Thymus (tissue), 11 donors: ENCODE data around the gene CEACAM18. TPM values are rescaled to one million over a fixed set of nuclear protein-coding genes. Genes with fewer than 3 reads are reported as not detected.
A peak's percentile ranks its signal among the peaks of the same experiment; 100 is the strongest.
"Not testable (repeated sequence)": the region's sequence is repeated elsewhere in the genome, so short reads cannot be mapped to it uniquely, and the experiment has no call there.

Experiments
- DNase-seq, 9 donors: peaks; one replicate each; pipeline ENCODE4 v3.0.0-alpha.2; 2013; ENCODE audit warnings: low spot score in 9 of 9, low read depth in 6 of 9, missing footprints in 1 of 9
- H3K27ac ChIP-seq, 2 donors: one replicate each; pipeline ENCODE4 v1.5.1; 2013; ENCODE audit warnings: control low read depth in 1 of 2, low read depth in 1 of 2, low read length in 1 of 2, mild to moderate bottlenecking in 1 of 2, moderate library complexity in 1 of 2
- H3K27me3 ChIP-seq, 2 donors: one replicate each; pipeline ENCODE4 v1.5.1; 2013; ENCODE audit warnings: low read length in 1 of 2; ENCODE audit not compliant: control insufficient read depth in 2 of 2, insufficient read depth in 1 of 2
- H3K36me3 ChIP-seq, 2 donors: one replicate each; pipeline ENCODE4 v1.5.1; 2013; ENCODE audit warnings: low read length in 1 of 2, mild to moderate bottlenecking in 1 of 2, moderate library complexity in 1 of 2; ENCODE audit not compliant: control insufficient read depth in 2 of 2, insufficient read depth in 2 of 2
- H3K4me1 ChIP-seq, 2 donors: one replicate each; pipeline ENCODE4 v1.5.1; 2013; ENCODE audit warnings: low read length in 2 of 2; ENCODE audit not compliant: control insufficient read depth in 2 of 2, insufficient read depth in 2 of 2
- H3K4me3 ChIP-seq, 2 donors: one replicate each; pipeline ENCODE4 v1.5.1; 2013; ENCODE audit warnings: low read length in 2 of 2, control low read depth in 1 of 2, mild to moderate bottlenecking in 1 of 2
- H3K9me3 ChIP-seq, 2 donors: one replicate each; pipeline ENCODE4 v1.5.1; 2013; ENCODE audit warnings: low read length in 1 of 2, mild to moderate bottlenecking in 1 of 2; ENCODE audit not compliant: control insufficient read depth in 2 of 2, insufficient read depth in 1 of 2
- WGBS: extraction: QIAGEN DNeasy Blood & Tissue Kit; methylation state at CpG from one replicate; pipeline ENCODE4 v1.1.7; 2013; 5-methylcytosine and 5-hydroxymethylcytosine counted together
- polyA plus RNA-seq: library from polyadenylated mRNA; stranded (reverse); fragments of 200-250 nt; gene quantifications from one replicate; pipeline ENCODE4 v1.2.3, GENCODE V29; 2013
- total RNA-seq: library from RNA; stranded (reverse); fragments of 120-200 nt; gene quantifications from one replicate; pipeline ENCODE4 v1.2.4, GENCODE V29; 2013
- donor health status: healthy.

CEACAM18 gene
- total and polyA plus RNA-seq, 2 donors = not detected

DNA sequence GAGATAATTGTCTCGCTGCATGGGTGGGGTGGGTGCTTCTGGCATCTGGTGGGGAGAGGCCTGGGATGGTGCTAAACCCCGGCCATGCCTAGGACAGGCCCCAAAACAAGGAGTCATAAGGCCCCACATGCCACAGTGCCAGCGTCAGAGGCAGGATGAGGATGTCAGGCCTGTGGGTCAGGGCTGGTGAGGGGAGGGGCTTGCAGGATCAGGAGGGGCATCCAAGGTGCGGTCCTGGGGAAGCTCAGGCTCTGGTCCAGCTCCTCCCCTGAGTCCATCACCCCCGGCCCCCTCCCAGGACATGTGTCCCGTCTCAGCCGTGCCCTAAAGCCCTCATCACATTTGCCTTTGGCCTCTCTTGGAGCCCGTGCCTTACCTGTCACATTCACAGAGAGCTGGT lies 22.6 kb downstream of the CEACAM18 start:
- not testable (repeated sequence) for H3K4me3 ChIP-seq, H3K27ac ChIP-seq, H3K9me3 ChIP-seq, H3K36me3 ChIP-seq, H3K4me1 ChIP-seq, H3K27me3 ChIP-seq, DNase-seq
- 71% methylated on average over 8 of the region's 8 CpGs for WGBS

GRCh38 chr19:51501594-51502263 lies 23.4 kb downstream of the CEACAM18 start, which contains the start of gene SIGLEC12:
Gene SIGLEC12 (minus strand): TSS chr19:51501800. CDS start chr19:51501733, 67 bp downstream.
- Histone ChIP-seq H3K4me1 (no peaks in the 10 kb centered on the region), H3K9me3 (no peaks in the 10 kb centered on the region), H3K27me3 (no peaks in the 10 kb centered on the region), H3K4me3 (no peak within 1 kb of the TSS), H3K27ac (no peak within 1 kb of the TSS), H3K36me3 (no peaks in the 10 kb centered on the region)
- 39% methylated on average over 12 of the region's 12 CpGs for WGBS
- DNase-seq = peak in 2 of 9 donors; percentile 11 to 14

DNA sequence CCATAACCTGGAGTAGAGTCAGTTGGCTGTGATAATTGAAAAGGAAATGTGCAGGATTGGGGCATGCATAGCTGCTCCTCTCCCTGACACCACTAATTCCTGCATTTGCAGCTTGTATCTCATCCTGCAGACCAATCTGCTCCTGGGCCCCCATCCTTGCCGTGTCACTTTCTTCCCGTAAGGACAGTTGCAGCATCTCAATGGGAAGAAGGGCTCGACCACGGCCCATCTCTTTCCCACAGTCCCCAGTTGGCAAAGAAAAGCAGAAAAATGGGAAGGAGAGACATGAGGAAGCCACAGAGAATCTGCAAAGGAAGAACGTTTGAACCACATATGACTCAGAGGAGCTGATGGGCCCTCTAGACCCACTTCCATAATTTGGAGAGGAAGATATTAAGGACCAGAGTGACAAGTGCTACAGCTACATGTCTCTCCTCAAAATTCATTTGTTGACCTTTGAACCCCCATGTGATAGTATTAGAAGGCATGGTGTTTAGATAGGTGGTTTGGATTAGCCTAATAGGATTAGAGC lies 25.0 kb downstream of the CEACAM18 start:
- no peaks in the 10 kb centered on the region for H3K9me3 ChIP-seq
- H3K27ac ChIP-seq = no peak overlapping the region
- H3K4me1 ChIP-seq = no peaks in the 10 kb centered on the region
- H3K4me3 ChIP-seq = no peak overlapping the region
- H3K27me3 ChIP-seq = no peaks in the 10 kb centered on the region
- no peak for DNase-seq
- no peaks in the 10 kb centered on the region for H3K36me3 ChIP-seq
- WGBS = 49% methylated on average over 5 of the region's 5 CpGs

DNA sequence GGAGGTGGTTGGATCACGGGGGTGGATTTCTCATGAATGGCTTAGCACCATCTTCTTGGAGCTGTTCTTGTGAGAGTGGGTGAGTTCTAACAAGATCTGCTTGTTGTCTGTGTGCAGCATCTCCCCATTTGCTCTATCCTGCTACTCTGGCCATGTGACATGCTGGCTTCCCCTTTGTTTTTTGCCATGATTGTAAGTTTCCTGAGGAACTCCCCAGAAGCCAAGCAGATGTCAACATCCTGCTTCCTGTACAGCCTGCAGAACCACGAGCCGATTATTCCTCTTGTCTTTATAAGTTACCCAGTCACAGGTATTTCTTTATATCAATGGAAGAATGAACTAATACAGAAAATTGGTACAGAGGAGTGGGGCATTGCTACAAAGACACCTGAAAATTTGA lies 25.6 kb downstream of the CEACAM18 start:
- H3K4me3 ChIP-seq = no peak overlapping the region
- no peaks in the 10 kb centered on the region for H3K9me3 ChIP-seq
- H3K4me1 ChIP-seq = no peaks in the 10 kb centered on the region
- H3K27me3 ChIP-seq = no peaks in the 10 kb centered on the region
- H3K36me3 ChIP-seq = no peaks in the 10 kb centered on the region
- H3K27ac ChIP-seq = no peak overlapping the region
- no peak for DNase-seq
- 61% methylated on average over 3 of the region's 3 CpGs for WGBS

DNA sequence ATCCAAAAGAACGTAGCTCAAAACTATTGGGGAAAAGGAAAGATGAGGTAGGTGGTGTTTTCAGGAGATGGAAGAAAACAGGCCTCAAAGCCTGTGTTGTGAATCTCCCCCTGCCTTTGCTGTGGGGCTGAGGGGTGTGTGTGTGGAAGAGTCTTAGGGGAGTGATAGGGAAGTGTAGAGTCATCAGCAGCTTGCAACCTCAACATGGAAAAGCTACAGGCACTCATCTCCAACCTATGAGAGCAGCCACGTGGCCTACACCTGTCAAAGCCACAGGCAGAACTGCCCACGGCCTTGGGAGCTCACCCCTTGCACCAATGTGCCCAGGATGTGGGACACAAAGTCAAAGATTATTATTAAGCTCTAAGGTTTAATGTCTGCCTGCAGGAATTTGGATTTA lies 27.6 kb downstream of the CEACAM18 start:
- Histone ChIP-seq H3K4me1 (no peaks in the 10 kb centered on the region), H3K27me3 (no peaks in the 10 kb centered on the region), H3K27ac (no peak overlapping the region), H3K4me3 (no peak overlapping the region), H3K36me3 (no peaks in the 10 kb centered on the region), H3K9me3 (no peaks in the 10 kb centered on the region)
- no peak for DNase-seq
- WGBS = 66% methylated on average over 3 of the region's 3 CpGs

DNA sequence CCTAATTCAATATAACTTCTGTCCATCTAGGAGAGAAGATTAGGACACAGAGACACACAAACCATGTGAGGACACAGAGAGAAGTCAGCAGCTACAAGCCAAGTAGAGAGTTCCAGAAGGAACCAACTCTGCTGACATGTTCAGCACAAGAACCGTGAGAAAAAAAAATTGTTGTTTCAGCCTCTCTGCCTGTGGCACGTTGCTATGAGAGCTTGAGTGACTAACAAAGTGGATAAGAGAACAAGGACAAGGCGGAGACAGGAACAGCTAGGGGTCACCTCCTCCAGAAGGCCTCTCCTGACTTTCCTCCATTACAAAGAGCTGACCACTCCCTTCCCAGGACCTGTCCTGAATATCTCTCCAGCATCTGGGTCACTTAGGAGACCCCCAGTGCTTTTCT lies 28.9 kb downstream of the CEACAM18 start:
- 83% methylated on average over 3 of the region's 3 CpGs for WGBS
- Histone ChIP-seq H3K36me3 (no peaks in the 10 kb centered on the region), H3K4me3 (no peak overlapping the region), H3K4me1 (no peaks in the 10 kb centered on the region), H3K9me3 (no peaks in the 10 kb centered on the region), H3K27me3 (no peaks in the 10 kb centered on the region), H3K27ac (no peak overlapping the region)
- no peak for DNase-seq

- no peak overlapping the region for H3K4me3 ChIP-seq
- H3K9me3 ChIP-seq = no peaks in the 10 kb centered on the region
- no peak for DNase-seq
- no peaks in the 10 kb centered on the region for H3K27me3 ChIP-seq
- no peaks in the 10 kb centered on the region for H3K36me3 ChIP-seq
- H3K4me1 ChIP-seq = no peaks in the 10 kb centered on the region
- no peak overlapping the region for H3K27ac ChIP-seq
- WGBS = 87% methylated on average over 6 of the region's 6 CpGs
Measured at GRCh38 chr19:51507640-51508058, 29.3 kb downstream of the CEACAM18 start.

DNA sequence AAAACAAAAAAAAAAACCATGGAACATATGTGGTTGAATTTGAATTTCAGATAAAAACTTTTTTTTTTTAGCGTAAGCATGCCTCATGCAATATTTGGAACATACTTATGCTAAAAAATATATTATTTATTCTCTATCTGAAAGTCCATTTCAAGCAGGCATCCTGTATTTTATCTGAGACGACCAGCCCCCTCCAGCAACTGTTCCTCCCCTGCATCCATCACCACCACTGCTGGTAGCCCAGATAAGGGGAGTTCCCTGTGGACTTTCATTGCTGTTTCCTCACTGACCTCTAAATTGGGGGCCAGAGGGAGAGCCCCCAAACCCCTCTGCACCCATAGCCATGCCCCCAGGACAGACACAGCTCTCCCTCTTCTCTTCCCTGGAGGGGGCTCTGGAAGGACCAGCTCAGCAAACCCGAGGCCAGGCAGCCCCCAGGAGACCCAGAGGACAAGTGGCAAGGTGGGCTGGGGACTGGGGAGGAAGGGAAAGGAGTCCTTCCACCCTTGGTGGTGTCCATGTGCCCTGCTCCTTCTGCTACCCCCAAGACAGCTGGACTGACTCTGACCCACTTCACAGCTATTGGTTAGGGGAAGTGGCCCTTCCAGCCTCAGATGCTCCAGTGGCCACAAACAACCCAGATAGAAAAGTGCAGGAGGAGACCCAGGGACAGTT lies 29.9 kb downstream of the CEACAM18 start:
- H3K9me3 ChIP-seq = no peaks in the 10 kb centered on the region
- H3K4me3 ChIP-seq = no peak overlapping the region
- H3K27ac ChIP-seq = no peak overlapping the region
- WGBS = 76% methylated on average over 3 of the region's 3 CpGs
- DNase-seq = no peak
- H3K27me3 ChIP-seq = no peaks in the 10 kb centered on the region
- H3K36me3 ChIP-seq = no peaks in the 10 kb centered on the region
- no peaks in the 10 kb centered on the region for H3K4me1 ChIP-seq

DNA sequence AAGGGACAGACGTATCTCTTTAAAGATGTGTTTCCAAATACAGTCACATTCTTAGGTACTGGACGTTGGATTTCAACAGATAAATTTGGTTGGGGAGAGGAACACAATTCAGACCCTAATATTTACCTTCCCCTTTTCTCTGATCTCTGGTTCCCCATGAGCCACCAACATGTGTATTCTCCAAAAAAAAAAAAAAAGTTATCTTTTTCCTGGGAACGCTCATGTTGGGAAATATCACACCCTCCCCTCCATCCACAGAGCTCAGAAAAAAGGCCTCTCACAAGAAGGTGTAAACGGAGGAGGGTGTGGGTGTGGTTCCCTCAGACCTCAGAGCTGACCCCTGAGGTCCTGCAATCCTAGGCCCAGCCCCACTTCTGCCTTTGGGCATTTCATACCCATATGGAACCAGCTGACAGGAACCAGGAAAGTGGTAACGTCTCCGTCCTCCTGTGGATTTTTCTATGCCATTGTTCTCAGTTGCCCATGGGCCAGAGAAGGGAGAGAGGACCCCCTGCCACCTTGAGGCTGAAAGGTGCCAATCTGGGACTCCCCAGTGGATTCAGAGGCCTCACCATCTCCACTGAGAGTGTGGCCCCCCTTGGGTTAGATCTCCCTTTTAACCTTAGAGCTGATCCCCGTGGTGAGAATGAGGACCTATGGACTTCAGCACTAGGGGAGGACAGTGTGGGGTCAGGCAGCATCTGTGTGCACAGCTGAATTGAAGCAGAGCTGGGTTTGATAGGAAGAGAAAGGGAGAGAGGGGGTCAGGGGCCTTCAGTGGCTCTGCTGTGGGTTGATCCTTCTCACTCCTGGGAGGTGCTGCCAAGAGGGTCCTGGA lies 31.7 kb downstream of the CEACAM18 start:
- WGBS = 87% methylated on average over 7 of the region's 7 CpGs
- Histone ChIP-seq H3K36me3 (no peaks in the 10 kb centered on the region), H3K27me3 (peaks cover 0 to 2% of the 10 kb centered on the region in 2 donors), H3K9me3 (no peaks in the 10 kb centered on the region), H3K27ac (no peak overlapping the region), H3K4me1 (no peaks in the 10 kb centered on the region), H3K4me3 (no peak overlapping the region)
- no peak for DNase-seq
